A549 (cell line): ENCODE measurements around the gene TOGARAM2. TPM values are rescaled to one million over a fixed set of nuclear protein-coding genes. Genes with fewer than 3 reads are reported as not detected.

ENCODE experiments used
- ATAC-seq, 2 experiments: fragments of 200-7000 bp in 1 of 2; fragments of >200 bp in 1 of 2; cut with Nextera tagmentation in 1 of 2; cut with Tn5 transposase in 1 of 2; 3 replicates each; pipeline versions ENCODE4 v1.8.0 to v1.9.1; 2018 to 2020; ENCODE audit warnings: mild to moderate bottlenecking in 1 of 2, moderate library complexity in 1 of 2
- CTCF ChIA-PET: fragments of 300-600 bp; sonication (Branson Sonifier 250); formaldehyde crosslinking; extraction: SDS; loops from one replicate; lab custom pipeline; 2021; ENCODE audit warnings: antibody characterized with exemption, inconsistent platforms; lab: Yijun Ruan, JAX
- POLR2A ChIA-PET: fragments of 350-600 bp; formaldehyde crosslinking; extraction: SDS; loops from one replicate; lab custom pipeline; 2021; ENCODE audit warnings: antibody characterized with exemption, inconsistent platforms; lab: Yijun Ruan, JAX
- DNase-seq, 2 experiments: peaks; one replicate each; pipeline versions ENCODE4 v3.0.0 to v3.0.0-alpha.2; 2011 to 2016; ENCODE audit warnings: low read depth in 1 of 2, low spot score in 1 of 2
- FAIRE-seq: peaks from 2 replicates; lab custom pipeline; 2011; peaks lifted over from hg19 to GRCh38; lab: Jason Lieb, UNC
- H3K27ac ChIP-seq, 2 experiments: fragments of >200 bp; sonication (Bioruptor Twin); formaldehyde crosslinking; 3 replicates each; pipeline ENCODE4 v1.5.1; 2016 to 2017
- H3K4me1 ChIP-seq: fragments of >200 bp; sonication (Bioruptor Twin); formaldehyde crosslinking; 3 replicates; pipeline ENCODE4 v1.6.1; 2016
- H3K4me2 ChIP-seq: fragments of >200 bp; sonication (Bioruptor Twin); formaldehyde crosslinking; 3 replicates; pipeline ENCODE4 v1.6.1; 2016
- H3K4me3 ChIP-seq: fragments of >200 bp; sonication (Bioruptor Twin); formaldehyde crosslinking; 3 replicates; pipeline ENCODE4 v1.5.1; 2016
- H3K9me3 ChIP-seq: fragments of >200 bp; sonication (Bioruptor Twin); formaldehyde crosslinking; 3 replicates; pipeline ENCODE4 v1.6.1; 2016
- CBX2 ChIP-seq: fragments of 200-600 bp; sonication (generic); IDR thresholded peaks from 2 replicates; pipeline ENCODE4 v1.6.1; 2016; ENCODE audit warnings: low read depth, mild to moderate bottlenecking, borderline replicate concordance
- CEBPB ChIP-seq, 2 experiments: fragments of >200 bp in 1 of 2; sonication (Bioruptor Twin) in 1 of 2; formaldehyde crosslinking in 1 of 2; IDR thresholded peaks; 2 replicates each; pipeline ENCODE4 v1.6.1; 2012 to 2016
- E2F6 ChIP-seq: IDR thresholded peaks from 2 replicates; pipeline ENCODE4 v1.6.1; 2012; ENCODE audit warnings: low read depth, borderline replicate concordance
- EHF ChIP-seq: fragments of 250-450 bp; sonication (Bioruptor Pico); IDR thresholded peaks from 2 replicates; pipeline ENCODE4 v1.5.0; 2020; ENCODE audit warnings: mild to moderate bottlenecking
- EP300 ChIP-seq, 2 experiments: fragments of >200 bp; sonication (Bioruptor Twin); formaldehyde crosslinking; IDR thresholded peaks; 2 replicates in 1 of 2; 3 replicates in 1 of 2; pipeline ENCODE4 v1.6.1; 2016 to 2017
- GATA3 ChIP-seq: IDR thresholded peaks from 2 replicates; pipeline ENCODE4 v1.6.1; 2012; ENCODE audit warnings: borderline replicate concordance
- HDAC2 ChIP-seq: fragments of 200-600 bp; sonication (generic); IDR thresholded peaks from 2 replicates; pipeline ENCODE4 v1.6.1; 2016
- HES2 ChIP-seq: fragments of >200 bp; sonication (Bioruptor Twin); formaldehyde crosslinking; IDR thresholded peaks from 2 replicates; pipeline ENCODE4 v1.6.1; 2016
- HOXB13 ChIP-seq: fragments of 250-450 bp; sonication (Bioruptor Pico); IDR thresholded peaks from 2 replicates; pipeline ENCODE4 v1.5.0; 2020; ENCODE audit warnings: low read depth, mild to moderate bottlenecking, moderate library complexity
- JUNB ChIP-seq: fragments of >200 bp; sonication (Bioruptor Twin); formaldehyde crosslinking; IDR thresholded peaks from 2 replicates; pipeline ENCODE4 v1.6.1; 2016
- KDM1A ChIP-seq: fragments of 200-600 bp; sonication (generic); IDR thresholded peaks from 2 replicates; pipeline ENCODE4 v1.6.1; 2016; ENCODE audit warnings: low read depth, mild to moderate bottlenecking
- KDM5A ChIP-seq: fragments of 200-600 bp; sonication (generic); IDR thresholded peaks from 2 replicates; pipeline ENCODE4 v1.6.1; 2016; ENCODE audit warnings: antibody characterized with exemption, mild to moderate bottlenecking
- MAFK ChIP-seq: fragments of 450-650 bp; IDR thresholded peaks from 2 replicates; pipeline ENCODE4 v1.6.1; 2014; ENCODE audit not compliant: partially characterized antibody
- MAX ChIP-seq: IDR thresholded peaks from 2 replicates; pipeline ENCODE4 v1.6.1; 2012
- MAZ ChIP-seq: fragments of 150-350 bp; IDR thresholded peaks from 2 replicates; pipeline ENCODE4 v1.6.1; 2014; ENCODE audit warnings: antibody characterized with exemption, low read depth, low read length, borderline replicate concordance
- MYC ChIP-seq: IDR thresholded peaks from 2 replicates; pipeline ENCODE4 v1.6.1; 2012; ENCODE audit warnings: mild to moderate bottlenecking, inconsistent platforms, low read length, improper control_type of control experiment, borderline replicate concordance
- NPAS2 ChIP-seq: fragments of 250-450 bp; sonication (Bioruptor Pico); IDR thresholded peaks from 2 replicates; pipeline ENCODE4 v1.8.0; 2022; ENCODE audit warnings: mild to moderate bottlenecking, moderate library complexity, borderline replicate concordance
- RAD21 ChIP-seq, 2 experiments: fragments of >200 bp in 1 of 2; sonication (Bioruptor Twin) in 1 of 2; formaldehyde crosslinking in 1 of 2; IDR thresholded peaks in 1 of 2; conservative IDR thresholded peaks in 1 of 2; 2 replicates in 1 of 2; 3 replicates in 1 of 2; pipeline ENCODE4 v1.6.1; 2012 to 2018; ENCODE audit warnings: inconsistent platforms in 1 of 2
- RCOR1 ChIP-seq: fragments of 150-350 bp; IDR thresholded peaks from 2 replicates; pipeline ENCODE4 v1.6.1; 2014; ENCODE audit warnings: antibody characterized with exemption, low read length, low read depth
- RFX5 ChIP-seq: fragments of 450-650 bp; IDR thresholded peaks from 2 replicates; pipeline ENCODE4 v1.7.1; 2014; ENCODE audit warnings: antibody characterized with exemption, mild to moderate bottlenecking, moderate library complexity
- RNF2 ChIP-seq: fragments of 200-600 bp; sonication (generic); IDR thresholded peaks from 2 replicates; pipeline ENCODE4 v1.6.1; 2016; ENCODE audit warnings: low read depth, mild to moderate bottlenecking, antibody characterized with exemption, moderate library complexity, borderline replicate concordance
- TFCP2L1 ChIP-seq: fragments of 250-450 bp; sonication (Bioruptor Pico); IDR thresholded peaks from 2 replicates; pipeline ENCODE4 v1.5.0; 2021; ENCODE audit warnings: mild to moderate bottlenecking
- ZFP36 ChIP-seq: fragments of 450-650 bp; IDR thresholded peaks from 2 replicates; pipeline ENCODE4 v1.6.1; 2014; ENCODE audit warnings: borderline replicate concordance; ENCODE audit not compliant: partially characterized antibody
- ZSCAN20 ChIP-seq: fragments of 250-450 bp; sonication (Bioruptor Pico); IDR thresholded peaks from 2 replicates; pipeline ENCODE4 v1.8.0; 2022; ENCODE audit warnings: mild to moderate bottlenecking, moderate library complexity
- WGBS: methylation state at CpG from one replicate; pipeline ENCODE4 v1.1.6; 2017; ENCODE audit errors: missing lambda C conversion rate; 5-methylcytosine and 5-hydroxymethylcytosine counted together
- polyA plus RNA-seq, 4 experiments: library from polyadenylated mRNA; depleted of rRNA in 3 of 4; stranded (reverse); fragments of >200 nt; fragmentation: RNase III in 1 of 4; extraction: RNeasy Plus Mini Kit Qiagen cat#74134 plus additional on column Dnase treatment in 1 of 4; gene quantifications; 2 replicates in 3 of 4; 3 replicates in 1 of 4; pipeline ENCODE4 v1.2.3, GENCODE V29; 2011 to 2017
- TF ChIP-seq, protein P1 (sequence below): fragments of 200-600 bp; sonication (generic); IDR thresholded peaks from 2 replicates; pipeline ENCODE4 v1.6.1; 2016; ENCODE audit warnings: antibody characterized with exemption, mild to moderate bottlenecking, moderate library complexity

The TOGARAM2 gene
- polyA plus RNA-seq, 2 of the 4 experiments (the other 2 are of a cell fraction) = 0.14 to 0.35 TPM

DNA sequence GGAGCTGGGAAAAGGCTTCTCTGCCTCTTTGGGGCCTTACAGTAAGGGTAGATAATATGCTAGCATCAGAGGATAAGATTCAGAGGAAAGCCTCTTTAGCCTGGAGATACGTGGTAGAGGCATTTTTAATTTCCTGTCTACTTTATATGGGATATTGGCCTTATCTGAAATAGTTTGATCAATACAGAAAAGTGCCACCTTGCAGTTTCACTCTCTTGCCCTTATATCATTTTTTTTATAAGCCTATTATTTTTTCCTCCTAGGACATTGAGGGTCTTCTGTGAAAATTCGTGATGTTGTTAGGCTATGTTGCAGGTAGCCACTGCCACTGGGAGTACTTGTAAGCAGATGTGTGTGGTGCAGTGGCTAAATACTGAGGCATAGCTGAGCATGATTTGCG lies 40.1 kb upstream of the TOGARAM2 start:
- Histone ChIP-seq H3K27ac (no peak overlapping the region), H3K4me2 (no peak overlapping the region), H3K4me1 (no peaks in the 10 kb centered on the region), H3K9me3 (no peaks in the 10 kb centered on the region), H3K4me3 (no peak overlapping the region)
- ATAC-seq = no peak
- DNase-seq = no peak
- ChIA-PET POLR2A (no interaction called here), CTCF (interaction anchor here (0.7 to 1.7 kb wide), 4 partner anchors 8 to 374 kb away, joined by 3 to 4 read pairs (median 3); no protein-coding TSS in a partner anchor)
- peak; percentile 82 for TF ChIP-seq MAFK
- no peak for TF ChIP-seq NPAS2 (CRISPR knock-in tag)
- TF ChIP-seq RCOR1 = no peak
- TF ChIP-seq GATA3 = no peak
- no peak for FAIRE-seq
- 92% methylated on average over 3 of the region's 3 CpGs for WGBS

DNA sequence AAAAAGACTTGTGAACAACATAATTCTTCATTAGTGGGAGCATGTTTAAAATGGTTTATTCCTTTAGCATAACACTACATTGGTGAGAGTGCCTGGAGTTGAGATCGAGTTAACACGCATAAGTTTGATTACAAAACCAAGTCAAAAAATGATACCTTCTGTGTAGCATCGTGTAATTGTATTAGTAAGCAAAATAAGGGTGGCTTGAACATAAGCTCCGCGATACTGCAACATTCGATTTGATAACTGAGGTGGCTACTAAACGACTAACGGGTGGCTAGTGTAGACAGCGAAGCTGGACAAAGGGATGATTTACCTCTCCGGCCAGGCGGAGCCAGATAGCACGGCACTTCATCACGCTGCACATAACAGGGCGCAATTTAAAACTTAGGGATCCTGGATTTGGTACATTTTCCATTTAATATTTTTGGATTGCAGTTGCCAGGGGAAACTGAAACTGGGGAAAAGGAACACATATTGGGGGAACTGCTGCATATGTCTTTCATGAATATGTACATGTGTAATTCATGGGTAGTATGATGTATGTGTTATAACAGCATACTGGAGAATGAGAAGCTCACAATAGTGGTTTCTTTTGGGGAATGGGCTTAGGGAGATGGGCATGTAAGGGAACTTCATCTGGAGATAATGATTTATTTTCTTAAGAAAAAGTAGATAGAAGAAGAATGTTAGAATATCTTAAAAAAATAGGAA lies 36.4 kb upstream of the TOGARAM2 start:
- ChIA-PET CTCF (interaction anchor here (0.6 to 2.5 kb wide), 5 partner anchors 14 to 1082 kb away, joined by 3 to 7 read pairs (median 3); no protein-coding TSS in a partner anchor), POLR2A (no interaction called here)
- ATAC-seq (no peak), FAIRE-seq (peak; percentile 87), DNase-seq (no peak)
- Histone ChIP-seq H3K27ac (no peak overlapping the region), H3K4me3 (no peak overlapping the region), H3K4me1 (no peaks in the 10 kb centered on the region), H3K9me3 (peaks cover 19% of the 10 kb centered on the region), H3K4me2 (no peak overlapping the region)
- TF ChIP-seq MAFK (peak; percentile 47), RAD21 (conservative IDR thresholded peaks at IDR 0.05 in 1 of 2, IDR thresholded peaks at IDR 0.05 in 1 of 2) (no peak), EP300 (IDR thresholded peaks at IDR 0.05) (no peak), HOXB13 (CRISPR knock-in tag) (no peak), HES2 (no peak), KDM5A (no peak), MAX (no peak), ZFP36 (no peak), KDM1A (no peak)
- WGBS = 87% methylated on average over 14 of the region's 14 CpGs

DNA sequence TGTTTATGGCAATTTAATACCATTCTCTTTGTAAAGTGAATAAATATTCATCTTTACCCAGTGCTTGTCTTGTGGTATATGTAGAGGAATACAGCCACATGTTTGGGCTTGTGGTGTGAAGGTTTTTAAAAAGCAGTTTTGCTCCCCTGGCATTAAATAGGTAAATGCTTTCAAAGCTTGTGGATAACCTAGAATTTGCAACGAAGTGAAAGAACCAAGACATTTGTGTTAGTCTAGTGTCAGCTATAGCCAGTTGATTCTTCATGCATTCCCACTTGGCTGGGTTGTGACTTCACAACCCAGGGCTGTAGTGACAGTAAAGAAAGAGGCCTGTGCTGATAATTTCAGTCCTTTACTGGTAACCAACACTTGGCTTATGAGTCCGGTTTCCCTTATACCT lies 32.9 kb upstream of the TOGARAM2 start:
- WGBS = 95% methylated on average over 2 of the region's 2 CpGs
- TF ChIP-seq, protein P1, sequence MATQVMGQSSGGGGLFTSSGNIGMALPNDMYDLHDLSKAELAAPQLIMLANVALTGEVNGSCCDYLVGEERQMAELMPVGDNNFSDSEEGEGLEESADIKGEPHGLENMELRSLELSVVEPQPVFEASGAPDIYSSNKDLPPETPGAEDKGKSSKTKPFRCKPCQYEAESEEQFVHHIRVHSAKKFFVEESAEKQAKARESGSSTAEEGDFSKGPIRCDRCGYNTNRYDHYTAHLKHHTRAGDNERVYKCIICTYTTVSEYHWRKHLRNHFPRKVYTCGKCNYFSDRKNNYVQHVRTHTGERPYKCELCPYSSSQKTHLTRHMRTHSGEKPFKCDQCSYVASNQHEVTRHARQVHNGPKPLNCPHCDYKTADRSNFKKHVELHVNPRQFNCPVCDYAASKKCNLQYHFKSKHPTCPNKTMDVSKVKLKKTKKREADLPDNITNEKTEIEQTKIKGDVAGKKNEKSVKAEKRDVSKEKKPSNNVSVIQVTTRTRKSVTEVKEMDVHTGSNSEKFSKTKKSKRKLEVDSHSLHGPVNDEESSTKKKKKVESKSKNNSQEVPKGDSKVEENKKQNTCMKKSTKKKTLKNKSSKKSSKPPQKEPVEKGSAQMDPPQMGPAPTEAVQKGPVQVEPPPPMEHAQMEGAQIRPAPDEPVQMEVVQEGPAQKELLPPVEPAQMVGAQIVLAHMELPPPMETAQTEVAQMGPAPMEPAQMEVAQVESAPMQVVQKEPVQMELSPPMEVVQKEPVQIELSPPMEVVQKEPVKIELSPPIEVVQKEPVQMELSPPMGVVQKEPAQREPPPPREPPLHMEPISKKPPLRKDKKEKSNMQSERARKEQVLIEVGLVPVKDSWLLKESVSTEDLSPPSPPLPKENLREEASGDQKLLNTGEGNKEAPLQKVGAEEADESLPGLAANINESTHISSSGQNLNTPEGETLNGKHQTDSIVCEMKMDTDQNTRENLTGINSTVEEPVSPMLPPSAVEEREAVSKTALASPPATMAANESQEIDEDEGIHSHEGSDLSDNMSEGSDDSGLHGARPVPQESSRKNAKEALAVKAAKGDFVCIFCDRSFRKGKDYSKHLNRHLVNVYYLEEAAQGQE = no peak
- TF ChIP-seq EHF (CRISPR knock-in tag) = no peak
- no peak for TF ChIP-seq E2F6
- TF ChIP-seq MAZ = no peak
- no peak for TF ChIP-seq RNF2
- TF ChIP-seq CEBPB (IDR thresholded peaks at IDR 0.05) = no peak
- no peak for TF ChIP-seq RFX5
- no peak for TF ChIP-seq HDAC2
- TF ChIP-seq ZSCAN20 (CRISPR knock-in tag) = no peak
- no peak for TF ChIP-seq CBX2
- no peak for TF ChIP-seq EP300 (IDR thresholded peaks at IDR 0.05)
- TF ChIP-seq TFCP2L1 (CRISPR knock-in tag) = no peak
- no peak for TF ChIP-seq HES2
- no peak for TF ChIP-seq JUNB
- no peak for TF ChIP-seq MYC
- TF ChIP-seq NPAS2 (CRISPR knock-in tag) = no peak
- no peak for TF ChIP-seq MAX
- TF ChIP-seq, all 56 proteins: peak for 0
- no peak for ATAC-seq

More for the DNA sequence above, 32.9 kb upstream of the TOGARAM2 start:
- FAIRE-seq (no peak), DNase-seq (no peak)
- Histone ChIP-seq H3K4me2 (no peak overlapping the region), H3K4me1 (peaks cover 32% of the 10 kb centered on the region), H3K9me3 (peaks cover 22% of the 10 kb centered on the region), H3K4me3 (no peak overlapping the region), H3K27ac (no peak overlapping the region)
- POLR2A ChIA-PET = no interaction called here
- CTCF ChIA-PET = interaction anchor here (0.6 to 1.5 kb wide), 5 partner anchors 10 to 218 kb away, joined by 3 to 4 read pairs (median 4); no protein-coding TSS in a partner anchor
